Astrocyte (in vitro differentiated cells and primary cell): ENCODE measurements around the gene TGIF2.

Experiments
- EZH2 ChIP-seq: IDR thresholded peaks from 2 replicates; pipeline ENCODE4 v1.6.1; 2012; ENCODE audit warnings: mild to moderate bottlenecking, low read length, inconsistent platforms; ENCODE audit not compliant: insufficient read depth
- TF ChIP-seq, protein P1 (sequence below): IDR thresholded peaks from 2 replicates; pipeline ENCODE4 v1.5.1; 2011; ENCODE audit warnings: low read depth, mild to moderate bottlenecking, inconsistent platforms, low read length, moderate library complexity; ENCODE audit not compliant: insufficient read depth

DNA sequence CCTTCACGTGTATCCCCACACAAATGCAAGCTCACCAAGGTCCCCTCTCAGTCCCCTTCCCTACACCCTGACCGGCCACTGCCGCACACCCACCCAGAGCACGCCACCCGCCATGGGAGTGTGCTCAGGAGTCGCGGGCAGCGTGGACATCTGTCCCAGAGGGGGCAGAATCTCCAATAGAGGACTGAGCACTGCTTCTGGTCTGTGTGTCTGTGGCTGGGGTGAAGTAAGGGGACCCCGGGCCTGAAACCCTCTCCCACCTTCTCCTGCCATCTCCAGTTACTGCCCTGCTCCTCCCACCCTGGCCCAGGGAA, 23.8 kb upstream of the TGIF2 start:
- TF ChIP-seq, protein P1, sequence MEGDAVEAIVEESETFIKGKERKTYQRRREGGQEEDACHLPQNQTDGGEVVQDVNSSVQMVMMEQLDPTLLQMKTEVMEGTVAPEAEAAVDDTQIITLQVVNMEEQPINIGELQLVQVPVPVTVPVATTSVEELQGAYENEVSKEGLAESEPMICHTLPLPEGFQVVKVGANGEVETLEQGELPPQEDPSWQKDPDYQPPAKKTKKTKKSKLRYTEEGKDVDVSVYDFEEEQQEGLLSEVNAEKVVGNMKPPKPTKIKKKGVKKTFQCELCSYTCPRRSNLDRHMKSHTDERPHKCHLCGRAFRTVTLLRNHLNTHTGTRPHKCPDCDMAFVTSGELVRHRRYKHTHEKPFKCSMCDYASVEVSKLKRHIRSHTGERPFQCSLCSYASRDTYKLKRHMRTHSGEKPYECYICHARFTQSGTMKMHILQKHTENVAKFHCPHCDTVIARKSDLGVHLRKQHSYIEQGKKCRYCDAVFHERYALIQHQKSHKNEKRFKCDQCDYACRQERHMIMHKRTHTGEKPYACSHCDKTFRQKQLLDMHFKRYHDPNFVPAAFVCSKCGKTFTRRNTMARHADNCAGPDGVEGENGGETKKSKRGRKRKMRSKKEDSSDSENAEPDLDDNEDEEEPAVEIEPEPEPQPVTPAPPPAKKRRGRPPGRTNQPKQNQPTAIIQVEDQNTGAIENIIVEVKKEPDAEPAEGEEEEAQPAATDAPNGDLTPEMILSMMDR = no peak
- no peak for TF ChIP-seq EZH2
